WERI-Rb-1 (cell line): ENCODE measurements around the gene ASTN1.

Experiments
- DNase-seq: peaks from one replicate; pipeline ENCODE4 v3.0.0-alpha.2; 2020
- H3K27ac ChIP-seq: fragments of 250-450 bp; sonication (Bioruptor Pico); 2 replicates; pipeline ENCODE4 v1.5.1; 2020; ENCODE audit warnings: mild to moderate bottlenecking, moderate library complexity
- H3K27me3 ChIP-seq: fragments of 250-450 bp; sonication (Bioruptor Pico); 2 replicates; pipeline ENCODE4 v1.5.1; 2021; ENCODE audit warnings: mild to moderate bottlenecking, low read depth, moderate library complexity; ENCODE audit not compliant: insufficient read depth, severe bottlenecking
- H3K36me3 ChIP-seq: fragments of 250-450 bp; sonication (Bioruptor Pico); 2 replicates; pipeline ENCODE4 v1.5.1; 2020; ENCODE audit warnings: mild to moderate bottlenecking, moderate library complexity
- H3K4me3 ChIP-seq: 2 replicates; pipeline ENCODE4 v1.5.1; 2011; ENCODE audit warnings: low read depth, mild to moderate bottlenecking, control low read depth, low read length
- H3K9me3 ChIP-seq: fragments of 250-450 bp; sonication (Bioruptor Pico); 2 replicates; pipeline ENCODE4 v1.5.1; 2021; ENCODE audit warnings: mild to moderate bottlenecking, moderate library complexity; ENCODE audit not compliant: severe bottlenecking
- CTCF ChIP-seq: IDR thresholded peaks from 2 replicates; pipeline ENCODE4 v1.5.1; 2011; ENCODE audit warnings: low read depth, mild to moderate bottlenecking, control low read depth, inconsistent platforms, low read length

The ASTN1 gene

DNA sequence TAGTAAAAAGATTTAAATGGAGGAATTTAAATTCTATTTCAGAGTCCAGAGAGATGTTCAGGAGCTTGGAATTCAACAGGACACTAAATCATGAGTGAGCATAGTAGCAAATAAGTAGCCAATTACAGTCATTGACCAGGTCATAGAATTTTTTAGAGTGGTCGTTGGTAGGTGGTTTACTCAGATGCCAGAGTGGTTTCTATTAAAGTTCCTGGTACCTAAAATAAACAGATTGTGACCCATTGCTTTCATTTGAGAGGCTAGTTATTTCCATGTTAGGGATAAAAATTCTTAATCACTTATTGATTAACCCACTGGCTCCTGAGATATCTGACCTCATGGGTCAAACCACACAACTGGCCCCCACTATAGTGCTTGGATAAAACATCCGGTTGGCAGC, 201.3 kb downstream of the ASTN1 start:
- Histone ChIP-seq H3K27ac (no peak overlapping the region), H3K36me3 (no peaks in the 10 kb centered on the region), H3K27me3 (no peaks in the 10 kb centered on the region), H3K4me3 (no peak overlapping the region), H3K9me3 (no peaks in the 10 kb centered on the region)
- no peak for TF ChIP-seq CTCF
- no peak for DNase-seq

DNA sequence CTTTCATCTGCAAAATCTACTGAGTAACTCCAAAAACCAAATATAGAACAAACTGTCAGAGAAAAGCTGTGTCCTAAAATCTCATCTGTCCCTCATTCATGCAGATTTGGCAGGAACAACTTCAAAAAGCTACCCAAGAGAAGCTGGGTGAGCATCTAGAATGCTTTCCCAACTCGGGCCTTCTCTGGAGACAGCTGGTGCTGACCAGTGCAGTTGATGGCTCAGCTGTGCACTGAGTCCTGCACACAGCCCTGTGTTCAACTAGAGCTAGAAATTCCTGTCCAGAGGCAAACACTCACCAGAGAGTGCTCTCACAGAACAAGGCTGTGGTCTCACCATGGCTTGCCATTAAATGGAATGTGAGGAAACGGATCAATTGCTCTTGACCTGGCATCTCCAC, 202.8 kb downstream of the ASTN1 start:
- no peaks in the 10 kb centered on the region for H3K9me3 ChIP-seq
- no peaks in the 10 kb centered on the region for H3K36me3 ChIP-seq
- no peaks in the 10 kb centered on the region for H3K27me3 ChIP-seq
- DNase-seq: no peak
- no peak for TF ChIP-seq CTCF
- H3K27ac ChIP-seq: no peak overlapping the region
- no peak overlapping the region for H3K4me3 ChIP-seq

DNA sequence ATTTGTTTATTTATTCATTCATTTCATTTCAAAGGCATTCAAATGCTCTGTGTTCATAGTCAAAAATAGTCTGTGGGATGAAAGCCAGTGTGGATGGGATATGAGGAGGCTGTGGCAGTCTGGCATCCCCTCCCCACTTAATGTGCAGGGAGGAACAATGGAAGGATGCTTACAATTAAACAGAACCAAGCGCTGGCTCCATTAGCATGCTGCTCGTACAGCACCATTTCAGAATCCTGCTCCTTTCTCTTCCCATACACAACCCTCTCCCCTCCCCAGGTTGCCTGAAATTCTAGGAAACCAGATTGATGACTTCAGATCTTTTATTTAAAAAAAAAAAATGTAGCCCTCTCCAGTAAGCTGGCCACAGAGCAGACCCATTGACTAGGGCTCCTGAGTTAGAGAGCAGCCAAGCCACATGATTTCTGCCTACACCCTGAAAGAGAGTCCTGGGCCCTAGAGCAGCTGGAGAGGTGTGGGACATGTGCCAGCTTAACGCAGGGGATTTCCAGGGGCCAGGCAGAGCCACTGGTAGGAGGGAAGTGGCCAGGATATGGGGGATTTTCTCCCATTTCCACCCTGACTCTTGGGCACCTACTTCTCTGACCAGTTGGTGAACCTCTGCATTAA, 205.2 kb downstream of the ASTN1 start:
- H3K27me3 ChIP-seq: no peaks in the 10 kb centered on the region
- peak; percentile 35 for DNase-seq
- H3K9me3 ChIP-seq: no peaks in the 10 kb centered on the region
- no peak overlapping the region for H3K4me3 ChIP-seq
- no peak for TF ChIP-seq CTCF
- no peaks in the 10 kb centered on the region for H3K36me3 ChIP-seq
- no peak overlapping the region for H3K27ac ChIP-seq

DNA sequence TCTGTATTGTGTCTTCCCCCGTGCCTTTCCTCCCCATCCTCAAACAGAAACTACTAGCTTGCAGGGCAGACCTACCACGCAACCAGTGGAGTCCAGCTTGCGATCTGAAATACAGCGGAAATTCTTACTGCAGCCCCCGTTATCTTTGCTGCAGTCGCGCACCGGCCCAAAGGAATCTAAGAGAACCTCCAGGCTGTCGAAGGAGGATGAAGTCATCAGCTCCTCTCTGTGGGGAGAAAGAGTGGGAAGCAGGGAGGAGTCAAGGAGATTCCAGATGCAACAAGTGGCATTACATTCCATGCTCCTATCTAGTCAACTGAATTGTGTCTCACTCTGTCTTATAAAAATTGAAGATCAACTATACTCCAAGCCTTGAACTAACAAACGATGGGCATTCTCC, 206.9 kb downstream of the ASTN1 start:
- Histone ChIP-seq H3K27me3 (no peaks in the 10 kb centered on the region), H3K4me3 (no peak overlapping the region), H3K27ac (no peak overlapping the region), H3K9me3 (no peaks in the 10 kb centered on the region), H3K36me3 (no peaks in the 10 kb centered on the region)
- no peak for DNase-seq
- no peak for TF ChIP-seq CTCF

DNA sequence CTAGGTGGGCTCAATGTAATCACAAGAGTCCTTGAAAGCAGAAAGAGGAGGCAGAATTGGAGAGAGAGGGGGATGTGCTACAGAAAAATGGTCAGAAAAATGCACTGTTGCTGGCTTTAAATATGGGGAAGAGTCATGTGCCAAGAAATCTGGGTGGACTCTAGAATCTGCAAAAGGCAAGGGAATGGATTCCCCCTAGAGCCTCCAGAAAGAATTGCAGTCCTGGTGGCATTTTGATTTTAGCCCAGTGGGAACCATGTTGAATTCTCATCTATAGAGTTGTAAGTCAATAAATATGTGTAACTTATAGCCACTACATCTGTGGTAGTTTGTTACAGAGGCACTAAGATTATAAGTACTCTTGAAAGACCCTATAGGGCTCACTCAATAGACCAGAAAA, 210.3 kb downstream of the ASTN1 start:
- Histone ChIP-seq H3K4me3 (no peak overlapping the region), H3K27ac (no peak overlapping the region), H3K36me3 (no peaks in the 10 kb centered on the region), H3K9me3 (no peaks in the 10 kb centered on the region), H3K27me3 (no peaks in the 10 kb centered on the region)
- peak; percentile 41; the same call in 1 of the 2 replicates for TF ChIP-seq CTCF
- no peak for DNase-seq

DNA sequence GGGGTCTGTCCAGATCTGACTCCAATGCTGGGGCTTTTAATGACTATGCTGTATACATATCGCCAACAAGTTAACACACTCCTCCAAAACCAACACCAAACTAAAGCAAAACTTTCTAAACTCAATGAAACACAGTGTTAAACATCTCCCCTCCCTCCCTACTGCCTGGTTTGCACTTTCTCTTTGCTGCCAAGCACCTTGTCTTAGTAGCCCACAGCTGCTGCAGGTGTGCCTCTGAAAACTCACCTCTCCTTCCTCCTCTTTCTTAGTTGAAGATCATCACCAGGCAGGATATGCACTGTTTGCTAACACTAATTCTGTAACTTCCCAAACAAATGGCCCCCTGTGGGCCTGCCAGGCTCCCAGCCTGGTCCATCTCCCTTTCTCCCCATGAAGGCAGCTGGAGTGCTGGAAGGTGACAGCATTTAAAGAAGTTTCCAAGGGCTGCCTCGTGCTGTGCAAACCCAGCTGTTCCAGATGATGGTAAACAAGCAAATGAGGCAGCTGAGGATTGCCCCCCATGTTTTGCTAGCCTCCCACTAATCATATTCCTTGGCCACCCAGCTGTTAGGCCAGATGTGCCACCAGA, 213.7 kb downstream of the ASTN1 start:
- H3K4me3 ChIP-seq: no peak overlapping the region
- no peaks in the 10 kb centered on the region for H3K9me3 ChIP-seq
- no peak for TF ChIP-seq CTCF
- no peak for DNase-seq
- H3K27me3 ChIP-seq: no peaks in the 10 kb centered on the region
- H3K36me3 ChIP-seq: no peaks in the 10 kb centered on the region
- no peak overlapping the region for H3K27ac ChIP-seq
